ENCODE measurements around the gene NUP37.

NUP37 gene

GRCh38 chr12:102029141-102029540 is 90.8 kb downstream of the NUP37 start:
- Histone ChIP-seq H3K4me1 (ENCODE audit: control insufficient read depth, insufficient read depth, low read length) (no peaks in the 10 kb centered on the region), H3K27ac (ENCODE audit: low read length) (no peak overlapping the region), H3K36me3 (ENCODE audit: control insufficient read depth, insufficient read depth, low read length) (no peaks in the 10 kb centered on the region), H3K4me3 (ENCODE audit: low read length) (no peak overlapping the region), H3K27me3 (ENCODE audit: control insufficient read depth, insufficient read depth, low read length) (no peaks in the 10 kb centered on the region), H3K9me3 (ENCODE audit: control insufficient read depth, insufficient read depth, low read length) (no peaks in the 10 kb centered on the region)
- no peak for DNase-seq (ENCODE audit: low read depth, low spot score)
- no CpG with 5 or more reads among the region's 4 CpGs for WGBS (ENCODE audit: insufficient coverage, insufficient read length)

- Histone ChIP-seq H3K4me1 (ENCODE audit: control insufficient read depth, insufficient read depth, low read length) (no peaks in the 10 kb centered on the region), H3K36me3 (ENCODE audit: control insufficient read depth, insufficient read depth, low read length) (no peaks in the 10 kb centered on the region), H3K27ac (ENCODE audit: low read length) (no peak overlapping the region), H3K27me3 (ENCODE audit: control insufficient read depth, insufficient read depth, low read length) (no peaks in the 10 kb centered on the region), H3K4me3 (ENCODE audit: low read length) (no peak overlapping the region), H3K9me3 (ENCODE audit: control insufficient read depth, insufficient read depth, low read length) (no peaks in the 10 kb centered on the region)
- no peak for DNase-seq (ENCODE audit: low read depth, low spot score)
- no CpG with 5 or more reads among the region's 1 CpG for WGBS (ENCODE audit: insufficient coverage, insufficient read length)
Observed at GRCh38 chr12:102026728-102027127, 93.2 kb downstream of the NUP37 start.

- H3K36me3 ChIP-seq (ENCODE audit: control insufficient read depth, insufficient read depth, low read length) = no peaks in the 10 kb centered on the region
- no peaks in the 10 kb centered on the region for H3K4me1 ChIP-seq (ENCODE audit: control insufficient read depth, insufficient read depth, low read length)
- H3K27me3 ChIP-seq (ENCODE audit: control insufficient read depth, insufficient read depth, low read length) = no peaks in the 10 kb centered on the region
- no peaks in the 10 kb centered on the region for H3K9me3 ChIP-seq (ENCODE audit: control insufficient read depth, insufficient read depth, low read length)
- no peak for DNase-seq (ENCODE audit: low read depth, low spot score)
- WGBS (ENCODE audit: insufficient coverage, insufficient read length) = no CpG with 5 or more reads among the region's 2 CpGs
- H3K27ac ChIP-seq (ENCODE audit: low read length) = no peak overlapping the region
- no peak overlapping the region for H3K4me3 ChIP-seq (ENCODE audit: low read length)
Observed at GRCh38 chr12:102024765-102025164, 95.1 kb downstream of the NUP37 start.

GRCh38 chr12:102023343-102023930 is 96.5 kb downstream of the NUP37 start:
- H3K4me1 ChIP-seq (ENCODE audit: control insufficient read depth, insufficient read depth, low read length) = no peaks in the 10 kb centered on the region
- H3K27ac ChIP-seq (ENCODE audit: low read length) = no peak overlapping the region
- WGBS (ENCODE audit: insufficient coverage, insufficient read length) = no CpG with 5 or more reads among the region's 3 CpGs

More at GRCh38 chr12:102023343-102023930, 96.5 kb downstream of the NUP37 start:
- Histone ChIP-seq H3K9me3 (ENCODE audit: control insufficient read depth, insufficient read depth, low read length) (no peaks in the 10 kb centered on the region), H3K27me3 (ENCODE audit: control insufficient read depth, insufficient read depth, low read length) (no peaks in the 10 kb centered on the region), H3K36me3 (ENCODE audit: control insufficient read depth, insufficient read depth, low read length) (no peaks in the 10 kb centered on the region), H3K4me3 (ENCODE audit: low read length) (no peak overlapping the region)
- no peak for DNase-seq (ENCODE audit: low read depth, low spot score)

Data from iPS DF 6.9 (cell line).